SK-N-SH treated with all-trans-retinoic acid at 6 μM for 48 hours (cell line): ENCODE measurements around the gene RAPGEF1.

Experiments used
- GLIS3 ChIP-seq: fragments of 250-450 bp; sonication (Bioruptor Pico); IDR thresholded peaks from 2 replicates; pipeline ENCODE4 v1.5.0; 2020; ENCODE audit warnings: mild to moderate bottlenecking, moderate library complexity
- ISL1 ChIP-seq: fragments of 250-450 bp; sonication (Bioruptor Pico); IDR thresholded peaks from 2 replicates; pipeline ENCODE4 v2.1.2; 2022; ENCODE audit warnings: mild to moderate bottlenecking, moderate library complexity
- PPARA ChIP-seq: fragments of 250-450 bp; sonication (Bioruptor Pico); IDR thresholded peaks from 2 replicates; pipeline ENCODE4 v1.5.0; 2020; ENCODE audit warnings: mild to moderate bottlenecking, borderline replicate concordance
- SNAI2 ChIP-seq: fragments of 250-450 bp; sonication (Bioruptor Pico); IDR thresholded peaks from 2 replicates; pipeline ENCODE4 v1.5.0; 2020; ENCODE audit warnings: mild to moderate bottlenecking, moderate library complexity
- TCF4 ChIP-seq: fragments of 250-450 bp; sonication (Bioruptor Pico); IDR thresholded peaks from 2 replicates; pipeline ENCODE4 v1.8.0; 2021; ENCODE audit warnings: mild to moderate bottlenecking, moderate library complexity, borderline replicate concordance
- ZNF565 ChIP-seq: fragments of 450-650 bp; formaldehyde crosslinking; conservative IDR thresholded peaks from 2 replicates; pipeline ENCODE4 v1.5.0; 2020; ENCODE audit warnings: low read depth, mild to moderate bottlenecking, moderate library complexity

DNA sequence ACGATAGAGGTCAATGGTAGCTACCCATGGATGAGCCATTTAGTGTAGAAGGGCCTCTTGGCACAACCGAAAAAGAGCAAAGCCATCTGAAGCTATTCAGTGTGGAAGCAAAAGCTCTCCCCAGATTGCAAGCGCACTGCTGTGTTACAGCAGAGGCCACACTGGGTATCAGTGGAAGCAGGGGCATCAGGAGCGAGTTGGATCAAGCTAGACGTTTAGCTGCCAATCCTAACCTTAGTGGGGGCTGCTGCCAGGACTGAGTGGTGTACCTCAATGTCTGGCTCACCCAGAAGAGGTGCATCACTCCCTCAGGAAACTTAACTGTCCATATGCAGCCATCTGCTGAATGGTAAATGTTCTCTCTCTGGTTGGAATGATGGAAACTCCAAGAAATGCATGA lies 44.5 kb downstream of the RAPGEF1 start:
- no peak for TF ChIP-seq PPARA (CRISPR knock-in tag)
- no peak for TF ChIP-seq TCF4 (CRISPR knock-in tag)
- no peak for TF ChIP-seq SNAI2
- TF ChIP-seq ZNF565: no peak
- TF ChIP-seq GLIS3: no peak
- no peak for TF ChIP-seq ISL1
